ENCODE data around the gene FANK1. TPM values are rescaled to one million over a fixed set of nuclear protein-coding genes. Genes with fewer than 3 reads are reported as not detected.

The FANK1 gene
- total and polyA plus RNA-seq, 7 experiments from 2014 or later = 0.35 to 0.67 (median 0.37) TPM; not detected in 4

- intact Hi-C loops (cut with micrococcal nuclease) = no loop called here
- no peaks in the 10 kb centered on the region for H3K9me3 ChIP-seq (ENCODE audit: control insufficient read depth in 2 of 3, low read length in 3 of 3)
Measured at GRCh38 chr10:126052171-126052570, 155.8 kb downstream of the FANK1 start.

GRCh38 chr10:126054191-126054590 lies 157.8 kb downstream of the FANK1 start:
- ChIA-PET POLR2A (no interaction called here), CTCF (no interaction called here)
- intact Hi-C loops (cut with micrococcal nuclease) = no loop called here
- Histone ChIP-seq H3K27me3 (ENCODE audit: control insufficient read depth in 2 of 2, insufficient read depth in 2 of 2, low read length in 2 of 2) (no peaks in the 10 kb centered on the region), H3K36me3 (ENCODE audit: control insufficient read depth in 2 of 3, insufficient read depth in 3 of 3, low read length in 3 of 3) (no peaks in the 10 kb centered on the region), H3K4me1 (ENCODE audit: control insufficient read depth in 2 of 2, insufficient read depth in 2 of 2, low read length in 2 of 2) (no peaks in the 10 kb centered on the region), H3K27ac (ENCODE audit: low read depth, low read length) (no peak overlapping the region), H3K4me3 (ENCODE audit: low read length) (no peak overlapping the region), H3K9me3 (ENCODE audit: control insufficient read depth in 2 of 3, low read length in 3 of 3) (no peaks in the 10 kb centered on the region)
- no peaks in the 10 kb centered on the region for H3K36me3 Mint-ChIP-seq
- H3K4me1 Mint-ChIP-seq = no peaks in the 10 kb centered on the region
- H3K27me3 Mint-ChIP-seq = peaks cover under 1 to 23% (median 15%) of the 10 kb centered on the region in 5 donors
- DNase-seq (no peak), ATAC-seq (no peak)
- H3K4me3 Mint-ChIP-seq = no peak overlapping the region
- H3K9me3 Mint-ChIP-seq = peaks cover 0 to 5% (median 0%) of the 10 kb centered on the region in 11 donors
- H3K27ac Mint-ChIP-seq = no peak overlapping the region

More at GRCh38 chr10:126052171-126052570, 155.8 kb downstream of the FANK1 start:
- ATAC-seq = no peak
- ChIA-PET CTCF (no interaction called here), POLR2A (no interaction called here)
- no peak for DNase-seq
- no peak overlapping the region for H3K27ac Mint-ChIP-seq
- H3K4me3 ChIP-seq (ENCODE audit: low read length) = no peak overlapping the region
- H3K4me3 Mint-ChIP-seq = no peak overlapping the region
- H3K27me3 ChIP-seq (ENCODE audit: control insufficient read depth in 2 of 2, insufficient read depth in 2 of 2, low read length in 2 of 2) = no peaks in the 10 kb centered on the region
- peaks cover 0 to 23% (median 15%) of the 10 kb centered on the region in 5 donors for H3K27me3 Mint-ChIP-seq
- H3K4me1 ChIP-seq (ENCODE audit: control insufficient read depth in 2 of 2, insufficient read depth in 2 of 2, low read length in 2 of 2) = no peaks in the 10 kb centered on the region
- H3K36me3 ChIP-seq (ENCODE audit: control insufficient read depth in 2 of 3, insufficient read depth in 3 of 3, low read length in 3 of 3) = no peaks in the 10 kb centered on the region
- no peak overlapping the region for H3K27ac ChIP-seq (ENCODE audit: low read depth, low read length)
- H3K9me3 Mint-ChIP-seq = peaks cover 0 to 5% (median 0%) of the 10 kb centered on the region in 11 donors
- H3K36me3 Mint-ChIP-seq = no peaks in the 10 kb centered on the region
- H3K4me1 Mint-ChIP-seq = no peaks in the 10 kb centered on the region

- Mint-ChIP-seq H3K4me3 (no peak overlapping the region), H3K4me1 (no peaks in the 10 kb centered on the region), H3K27ac (no peak overlapping the region), H3K9me3 (peaks cover 0 to 5% (median 0%) of the 10 kb centered on the region in 11 donors), H3K27me3 (peaks cover 4 to 20% (median 8%) of the 10 kb centered on the region in 5 donors), H3K36me3 (peaks cover 0 to 4% (median 0%) of the 10 kb centered on the region in 5 donors)
- ATAC-seq = no peak
- Histone ChIP-seq H3K27ac (ENCODE audit: low read depth, low read length) (no peak overlapping the region), H3K9me3 (ENCODE audit: control insufficient read depth in 2 of 3, low read length in 3 of 3) (no peaks in the 10 kb centered on the region), H3K4me1 (ENCODE audit: control insufficient read depth in 2 of 2, insufficient read depth in 2 of 2, low read length in 2 of 2) (no peaks in the 10 kb centered on the region), H3K36me3 (ENCODE audit: control insufficient read depth in 2 of 3, insufficient read depth in 3 of 3, low read length in 3 of 3) (no peaks in the 10 kb centered on the region), H3K27me3 (ENCODE audit: control insufficient read depth in 2 of 2, insufficient read depth in 2 of 2, low read length in 2 of 2) (no peaks in the 10 kb centered on the region), H3K4me3 (ENCODE audit: low read length) (no peak overlapping the region)
- ChIA-PET POLR2A (no interaction called here), CTCF (no interaction called here)
- intact Hi-C loops (cut with micrococcal nuclease) = no loop called here
- no peak for DNase-seq
Measured at GRCh38 chr10:126057494-126057893, 161.1 kb downstream of the FANK1 start.

GRCh38 chr10:126058104-126058503 lies 161.7 kb downstream of the FANK1 start:
- CTCF ChIA-PET = no interaction called here
- Mint-ChIP-seq H3K4me3 (no peak overlapping the region), H3K27me3 (peaks cover 4 to 18% (median 8%) of the 10 kb centered on the region in 5 donors), H3K4me1 (no peaks in the 10 kb centered on the region), H3K36me3 (peaks cover 0 to 4% (median 0%) of the 10 kb centered on the region in 5 donors), H3K9me3 (peaks cover 0 to 5% (median 0%) of the 10 kb centered on the region in 11 donors), H3K27ac (no peak overlapping the region)
- DNase-seq = no peak
- intact Hi-C loops (cut with micrococcal nuclease) = no loop called here
- Histone ChIP-seq H3K4me3 (ENCODE audit: low read length) (no peak overlapping the region), H3K36me3 (ENCODE audit: control insufficient read depth in 2 of 3, insufficient read depth in 3 of 3, low read length in 3 of 3) (no peaks in the 10 kb centered on the region), H3K27me3 (ENCODE audit: control insufficient read depth in 2 of 2, insufficient read depth in 2 of 2, low read length in 2 of 2) (no peaks in the 10 kb centered on the region), H3K4me1 (ENCODE audit: control insufficient read depth in 2 of 2, insufficient read depth in 2 of 2, low read length in 2 of 2) (no peaks in the 10 kb centered on the region), H3K9me3 (ENCODE audit: control insufficient read depth in 2 of 3, low read length in 3 of 3) (no peaks in the 10 kb centered on the region), H3K27ac (ENCODE audit: low read depth, low read length) (no peak overlapping the region)
- no peak for ATAC-seq
- POLR2A ChIA-PET = no interaction called here

- intact Hi-C loops (cut with micrococcal nuclease) = no loop called here
- Histone ChIP-seq H3K4me1 (ENCODE audit: control insufficient read depth in 2 of 2, insufficient read depth in 2 of 2, low read length in 2 of 2) (no peaks in the 10 kb centered on the region), H3K27me3 (ENCODE audit: control insufficient read depth in 2 of 2, insufficient read depth in 2 of 2, low read length in 2 of 2) (no peaks in the 10 kb centered on the region), H3K36me3 (ENCODE audit: control insufficient read depth in 2 of 3, insufficient read depth in 3 of 3, low read length in 3 of 3) (no peaks in the 10 kb centered on the region), H3K4me3 (ENCODE audit: low read length) (no peak overlapping the region), H3K9me3 (ENCODE audit: control insufficient read depth in 2 of 3, low read length in 3 of 3) (no peaks in the 10 kb centered on the region), H3K27ac (ENCODE audit: low read depth, low read length) (no peak overlapping the region)
- H3K9me3 Mint-ChIP-seq = peaks cover 0 to 5% (median 0%) of the 10 kb centered on the region in 11 donors
- H3K27me3 Mint-ChIP-seq = peaks cover 4 to 18% (median 8%) of the 10 kb centered on the region in 5 donors
- H3K4me3 Mint-ChIP-seq = no peak overlapping the region
- no peak overlapping the region for H3K27ac Mint-ChIP-seq
- CTCF ChIA-PET = no interaction called here
- H3K4me1 Mint-ChIP-seq = no peaks in the 10 kb centered on the region
- peaks cover 0 to 4% (median 0%) of the 10 kb centered on the region in 5 donors for H3K36me3 Mint-ChIP-seq
- ATAC-seq = no peak
- no peak for DNase-seq
- POLR2A ChIA-PET = no interaction called here
Measured at GRCh38 chr10:126058507-126058906, 162.1 kb downstream of the FANK1 start.

Other genes with a start within 250 kb of the FANK1 start
- not detected for gene TEX36, start 213.4 kb upstream of the FANK1 start, total RNA-seq
- gene TEX36, start 213.4 kb upstream of the FANK1 start, polyA plus RNA-seq = not detected
- 10 to 100 TPM; 33.8 to 64.4 (median 53.8) TPM for gene EDRF1, start 176.9 kb upstream of the FANK1 start, total RNA-seq
- 10 to 100 TPM; 11.3 to 13.6 TPM for gene EDRF1, start 176.9 kb upstream of the FANK1 start, polyA plus RNA-seq
- gene MMP21, start 120.7 kb upstream of the FANK1 start, total RNA-seq = under 1 TPM; 0.29 to 0.84 (median 0.40) TPM
- gene MMP21, start 120.7 kb upstream of the FANK1 start, polyA plus RNA-seq = not detected
- 10 to 100 TPM; 28.9 to 53.0 (median 41.3) TPM for gene UROS, start 73.3 kb upstream of the FANK1 start, total RNA-seq
- 10 to 100 TPM; 59.2 to 60.0 TPM for gene UROS, start 73.3 kb upstream of the FANK1 start, polyA plus RNA-seq
- gene BCCIP, start 73.0 kb upstream of the FANK1 start, total RNA-seq = 10 to 100 TPM; 31.3 to 68.4 (median 45.8) TPM
- 100 to 1,000 TPM in 1 of 2 donors, 10 to 100 TPM in 1; 86.0 to 105 TPM for gene BCCIP, start 73.0 kb upstream of the FANK1 start, polyA plus RNA-seq
- 10 to 100 TPM in 3 of 5 experiments, 1 to 10 TPM in 2; 9.3 to 13.5 (median 10.8) TPM for gene DHX32, start 15.3 kb upstream of the FANK1 start, total RNA-seq
- 10 to 100 TPM; 11.3 to 11.8 TPM for gene DHX32, start 15.3 kb upstream of the FANK1 start, polyA plus RNA-seq